ENCODE results near the gene NUAK1.
A peak's percentile ranks its signal among the peaks of the same experiment; 100 is the strongest.

Gene NUAK1

GRCh38 chr12:106108185-106108835 is 30.4 kb downstream of the NUAK1 start:
- DNase-seq = no peak

- DNase-seq = no peak
These were observed 31.2 kb downstream of the NUAK1 start for GRCh38 chr12:106107566-106107965.

GRCh38 chr12:106106892-106107291 is 31.9 kb downstream of the NUAK1 start:
- DNase-seq = no peak

- DNase-seq = no peak
These were observed 32.6 kb downstream of the NUAK1 start for GRCh38 chr12:106106061-106106566.

GRCh38 chr12:106101803-106102202 is 37.0 kb downstream of the NUAK1 start:
- DNase-seq = no peak

GRCh38 chr12:106098691-106099200 is 40.0 kb downstream of the NUAK1 start:
- no peak for DNase-seq

- no peak for DNase-seq
These were observed 41.7 kb downstream of the NUAK1 start for GRCh38 chr12:106097011-106097410.

- no peak for DNase-seq
These were observed 42.4 kb downstream of the NUAK1 start for GRCh38 chr12:106096376-106096775.

GRCh38 chr12:106094304-106094703 is 44.5 kb downstream of the NUAK1 start:
- no peak for DNase-seq

GRCh38 chr12:106093246-106093645 is 45.5 kb downstream of the NUAK1 start:
- no peak for DNase-seq

GRCh38 chr12:106091446-106091820 is 47.3 kb downstream of the NUAK1 start:
- no peak for DNase-seq

- peak; percentile 57 for DNase-seq
These were observed 47.9 kb downstream of the NUAK1 start for GRCh38 chr12:106090591-106091445.

GRCh38 chr12:106089935-106090334 is 48.8 kb downstream of the NUAK1 start:
- no peak for DNase-seq

- DNase-seq = no peak
These were observed 49.8 kb downstream of the NUAK1 start for GRCh38 chr12:106088811-106089485.

- no peak for DNase-seq
These were observed 50.4 kb downstream of the NUAK1 start for GRCh38 chr12:106088246-106088808.

- DNase-seq = no peak
These were observed 52.1 kb downstream of the NUAK1 start for GRCh38 chr12:106086696-106087095.

- DNase-seq = no peak
These were observed 53.5 kb downstream of the NUAK1 start for GRCh38 chr12:106085213-106085612.

- no peak for DNase-seq
These were observed 54.0 kb downstream of the NUAK1 start for GRCh38 chr12:106084759-106085158.

- no peak for DNase-seq
These were observed 54.6 kb downstream of the NUAK1 start for GRCh38 chr12:106084014-106084671.

GRCh38 chr12:106082216-106083175 is 56.3 kb downstream of the NUAK1 start:
- no peak for DNase-seq

- DNase-seq = no peak
These were observed 57.1 kb downstream of the NUAK1 start for GRCh38 chr12:106081606-106082005.
